ENCODE data around the gene NVL.
"Not testable (repeated sequence)": the region's sequence is repeated elsewhere in the genome, so short reads cannot be mapped to it uniquely, and the experiment has no call there.

The NVL gene

GRCh38 chr1:224217655-224218623 is 112.0 kb downstream of the NVL start:
- no peaks in the 10 kb centered on the region for H3K36me3 ChIP-seq (ENCODE audit: control insufficient read depth, low read depth, low read length)
- no peak overlapping the region for H3K9ac ChIP-seq (ENCODE audit: low read length)
- H3K4me3 ChIP-seq (ENCODE audit: low read length): no peak overlapping the region
- H3K27ac ChIP-seq (ENCODE audit: low read length): no peak overlapping the region
- H3K4me1 ChIP-seq (ENCODE audit: control insufficient read depth, low read depth, low read length): peaks cover 11% of the 10 kb centered on the region
- no peaks in the 10 kb centered on the region for H3K27me3 ChIP-seq (ENCODE audit: control insufficient read depth, insufficient read depth, low read length)
- H3K9me3 ChIP-seq (ENCODE audit: control insufficient read depth, low read depth, low read length): no peaks in the 10 kb centered on the region

- H3K4me1 ChIP-seq (ENCODE audit: control insufficient read depth, low read depth, low read length): peaks cover 17% of the 10 kb centered on the region
- H3K27ac ChIP-seq (ENCODE audit: low read length): no peak overlapping the region
- no peaks in the 10 kb centered on the region for H3K36me3 ChIP-seq (ENCODE audit: control insufficient read depth, low read depth, low read length)
- H3K9me3 ChIP-seq (ENCODE audit: control insufficient read depth, low read depth, low read length): no peaks in the 10 kb centered on the region
- no peak overlapping the region for H3K4me3 ChIP-seq (ENCODE audit: low read length)
- no peak overlapping the region for H3K9ac ChIP-seq (ENCODE audit: low read length)
- no peaks in the 10 kb centered on the region for H3K27me3 ChIP-seq (ENCODE audit: control insufficient read depth, insufficient read depth, low read length)
Measured at GRCh38 chr1:224216382-224216781, 113.6 kb downstream of the NVL start.

GRCh38 chr1:224213438-224214119 is 116.4 kb downstream of the NVL start:
- peak overlapping the region; percentile 81 for H3K27ac ChIP-seq (ENCODE audit: low read length)
- peak overlapping the region; percentile 6 for H3K9ac ChIP-seq (ENCODE audit: low read length)
- H3K36me3 ChIP-seq (ENCODE audit: control insufficient read depth, low read depth, low read length): no peaks in the 10 kb centered on the region
- no peak overlapping the region for H3K4me3 ChIP-seq (ENCODE audit: low read length)
- peaks cover 17% of the 10 kb centered on the region for H3K4me1 ChIP-seq (ENCODE audit: control insufficient read depth, low read depth, low read length)
- H3K9me3 ChIP-seq (ENCODE audit: control insufficient read depth, low read depth, low read length): no peaks in the 10 kb centered on the region
- H3K27me3 ChIP-seq (ENCODE audit: control insufficient read depth, insufficient read depth, low read length): no peaks in the 10 kb centered on the region

- H3K27me3 ChIP-seq (ENCODE audit: control insufficient read depth, insufficient read depth, low read length): no peaks in the 10 kb centered on the region
- peaks cover 17% of the 10 kb centered on the region for H3K4me1 ChIP-seq (ENCODE audit: control insufficient read depth, low read depth, low read length)
- H3K27ac ChIP-seq (ENCODE audit: low read length): no peak overlapping the region
- H3K9ac ChIP-seq (ENCODE audit: low read length): no peak overlapping the region
- no peak overlapping the region for H3K4me3 ChIP-seq (ENCODE audit: low read length)
- H3K36me3 ChIP-seq (ENCODE audit: control insufficient read depth, low read depth, low read length): no peaks in the 10 kb centered on the region
- no peaks in the 10 kb centered on the region for H3K9me3 ChIP-seq (ENCODE audit: control insufficient read depth, low read depth, low read length)
Measured at GRCh38 chr1:224212618-224213061, 117.3 kb downstream of the NVL start.

- no peak overlapping the region for H3K27ac ChIP-seq (ENCODE audit: low read length)
- peaks cover 17% of the 10 kb centered on the region for H3K4me1 ChIP-seq (ENCODE audit: control insufficient read depth, low read depth, low read length)
- no peaks in the 10 kb centered on the region for H3K27me3 ChIP-seq (ENCODE audit: control insufficient read depth, insufficient read depth, low read length)
- no peaks in the 10 kb centered on the region for H3K9me3 ChIP-seq (ENCODE audit: control insufficient read depth, low read depth, low read length)
- no peak overlapping the region for H3K4me3 ChIP-seq (ENCODE audit: low read length)
- H3K36me3 ChIP-seq (ENCODE audit: control insufficient read depth, low read depth, low read length): no peaks in the 10 kb centered on the region
- H3K9ac ChIP-seq (ENCODE audit: low read length): no peak overlapping the region
Measured at GRCh38 chr1:224211206-224211962, 118.6 kb downstream of the NVL start.

GRCh38 chr1:224205931-224206538 is 123.9 kb downstream of the NVL start:
- not testable (repeated sequence) for H3K27ac ChIP-seq (ENCODE audit: low read length); H3K36me3 ChIP-seq (ENCODE audit: control insufficient read depth, low read depth, low read length); H3K9me3 ChIP-seq (ENCODE audit: control insufficient read depth, low read depth, low read length); H3K4me1 ChIP-seq (ENCODE audit: control insufficient read depth, low read depth, low read length); H3K9ac ChIP-seq (ENCODE audit: low read length); H3K27me3 ChIP-seq (ENCODE audit: control insufficient read depth, insufficient read depth, low read length); H3K4me3 ChIP-seq (ENCODE audit: low read length)

- Histone ChIP-seq H3K9ac (ENCODE audit: low read length) (no peak overlapping the region), H3K36me3 (ENCODE audit: control insufficient read depth, low read depth, low read length) (no peaks in the 10 kb centered on the region), H3K27ac (ENCODE audit: low read length) (no peak overlapping the region), H3K27me3 (ENCODE audit: control insufficient read depth, insufficient read depth, low read length) (no peaks in the 10 kb centered on the region), H3K4me3 (ENCODE audit: low read length) (no peak overlapping the region), H3K9me3 (ENCODE audit: control insufficient read depth, low read depth, low read length) (no peaks in the 10 kb centered on the region), H3K4me1 (ENCODE audit: control insufficient read depth, low read depth, low read length) (peaks cover 8% of the 10 kb centered on the region)
Measured at GRCh38 chr1:224205438-224205840, 124.5 kb downstream of the NVL start.

GRCh38 chr1:224203243-224204016 is 126.5 kb downstream of the NVL start:
- H3K4me3 ChIP-seq (ENCODE audit: low read length): no peak overlapping the region
- no peak overlapping the region for H3K9ac ChIP-seq (ENCODE audit: low read length)
- H3K9me3 ChIP-seq (ENCODE audit: control insufficient read depth, low read depth, low read length): no peaks in the 10 kb centered on the region
- H3K36me3 ChIP-seq (ENCODE audit: control insufficient read depth, low read depth, low read length): no peaks in the 10 kb centered on the region
- H3K27me3 ChIP-seq (ENCODE audit: control insufficient read depth, insufficient read depth, low read length): no peaks in the 10 kb centered on the region
- H3K4me1 ChIP-seq (ENCODE audit: control insufficient read depth, low read depth, low read length): peaks cover 8% of the 10 kb centered on the region
- H3K27ac ChIP-seq (ENCODE audit: low read length): peak overlapping the region; percentile 47

GRCh38 chr1:224201853-224202252 is 128.1 kb downstream of the NVL start:
- Histone ChIP-seq H3K27ac (ENCODE audit: low read length) (no peak overlapping the region), H3K4me3 (ENCODE audit: low read length) (no peak overlapping the region), H3K9ac (ENCODE audit: low read length) (no peak overlapping the region), H3K27me3 (ENCODE audit: control insufficient read depth, insufficient read depth, low read length) (no peaks in the 10 kb centered on the region), H3K4me1 (ENCODE audit: control insufficient read depth, low read depth, low read length) (peaks cover 8% of the 10 kb centered on the region), H3K9me3 (ENCODE audit: control insufficient read depth, low read depth, low read length) (no peaks in the 10 kb centered on the region), H3K36me3 (ENCODE audit: control insufficient read depth, low read depth, low read length) (no peaks in the 10 kb centered on the region)

GRCh38 chr1:224201383-224201782 is 128.6 kb downstream of the NVL start:
- Histone ChIP-seq H3K9me3 (ENCODE audit: control insufficient read depth, low read depth, low read length) (no peaks in the 10 kb centered on the region), H3K4me3 (ENCODE audit: low read length) (no peak overlapping the region), H3K27me3 (ENCODE audit: control insufficient read depth, insufficient read depth, low read length) (no peaks in the 10 kb centered on the region), H3K9ac (ENCODE audit: low read length) (no peak overlapping the region), H3K36me3 (ENCODE audit: control insufficient read depth, low read depth, low read length) (no peaks in the 10 kb centered on the region), H3K4me1 (ENCODE audit: control insufficient read depth, low read depth, low read length) (peaks cover 8% of the 10 kb centered on the region), H3K27ac (ENCODE audit: low read length) (no peak overlapping the region)
